Measurements from ENCODE around the gene MAGOHB.

Gene MAGOHB

GRCh38 chr12:10613349-10614055 is at the start of gene MAGOHB:
MAGOHB (minus strand) TSS chr12:10613609; CDS start chr12:10613532, 77 bp downstream.
- TF ChIP-seq, protein P1, sequence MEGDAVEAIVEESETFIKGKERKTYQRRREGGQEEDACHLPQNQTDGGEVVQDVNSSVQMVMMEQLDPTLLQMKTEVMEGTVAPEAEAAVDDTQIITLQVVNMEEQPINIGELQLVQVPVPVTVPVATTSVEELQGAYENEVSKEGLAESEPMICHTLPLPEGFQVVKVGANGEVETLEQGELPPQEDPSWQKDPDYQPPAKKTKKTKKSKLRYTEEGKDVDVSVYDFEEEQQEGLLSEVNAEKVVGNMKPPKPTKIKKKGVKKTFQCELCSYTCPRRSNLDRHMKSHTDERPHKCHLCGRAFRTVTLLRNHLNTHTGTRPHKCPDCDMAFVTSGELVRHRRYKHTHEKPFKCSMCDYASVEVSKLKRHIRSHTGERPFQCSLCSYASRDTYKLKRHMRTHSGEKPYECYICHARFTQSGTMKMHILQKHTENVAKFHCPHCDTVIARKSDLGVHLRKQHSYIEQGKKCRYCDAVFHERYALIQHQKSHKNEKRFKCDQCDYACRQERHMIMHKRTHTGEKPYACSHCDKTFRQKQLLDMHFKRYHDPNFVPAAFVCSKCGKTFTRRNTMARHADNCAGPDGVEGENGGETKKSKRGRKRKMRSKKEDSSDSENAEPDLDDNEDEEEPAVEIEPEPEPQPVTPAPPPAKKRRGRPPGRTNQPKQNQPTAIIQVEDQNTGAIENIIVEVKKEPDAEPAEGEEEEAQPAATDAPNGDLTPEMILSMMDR (IDR thresholded peaks at IDR 0.05): no peak

DNA sequence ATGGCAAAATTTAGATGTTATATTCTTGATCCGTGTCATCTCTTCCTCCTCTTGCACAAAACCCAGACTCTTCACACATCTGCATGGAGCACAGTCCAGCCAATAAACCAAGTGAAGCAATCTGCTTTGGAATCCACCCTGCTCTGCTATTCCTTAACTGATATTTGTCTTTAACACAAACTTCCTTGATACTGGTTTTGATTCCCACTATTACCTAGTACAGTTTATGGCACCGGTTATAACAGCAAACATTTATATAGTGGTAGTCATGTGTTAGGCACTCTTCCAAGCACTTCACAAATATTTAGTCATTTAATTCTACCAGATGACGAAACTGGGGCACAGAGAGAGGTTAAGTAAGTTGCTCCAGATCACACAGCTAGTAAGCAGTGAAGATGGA is 47.9 kb upstream of the MAGOHB start:
- TF ChIP-seq, protein P1 (IDR thresholded peaks at IDR 0.05): no peak

DNA sequence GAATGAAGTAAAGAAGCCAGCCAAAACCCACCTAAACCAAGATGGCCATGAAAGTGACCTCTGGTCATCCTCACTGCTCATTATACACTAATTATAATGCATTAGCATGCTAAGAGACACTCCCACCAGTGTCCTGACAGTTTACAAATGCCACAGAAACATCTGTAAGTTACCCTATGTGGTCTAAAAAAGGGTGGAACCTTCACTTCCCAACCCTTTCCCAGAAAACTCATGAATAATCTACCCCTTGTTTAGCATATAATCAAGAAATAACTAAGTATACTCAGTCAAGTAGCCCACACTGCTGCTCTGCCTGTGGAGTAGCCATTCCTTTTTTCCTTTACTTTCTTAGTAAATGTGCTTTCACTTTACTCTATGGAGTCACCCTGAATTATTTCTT is 40.6 kb upstream of the MAGOHB start:
- TF ChIP-seq, protein P1 (IDR thresholded peaks at IDR 0.05): no peak

- TF ChIP-seq, protein P1 (IDR thresholded peaks at IDR 0.05): no peak
Measured at GRCh38 chr12:10652192-10652591, 38.8 kb upstream of the MAGOHB start.

DNA sequence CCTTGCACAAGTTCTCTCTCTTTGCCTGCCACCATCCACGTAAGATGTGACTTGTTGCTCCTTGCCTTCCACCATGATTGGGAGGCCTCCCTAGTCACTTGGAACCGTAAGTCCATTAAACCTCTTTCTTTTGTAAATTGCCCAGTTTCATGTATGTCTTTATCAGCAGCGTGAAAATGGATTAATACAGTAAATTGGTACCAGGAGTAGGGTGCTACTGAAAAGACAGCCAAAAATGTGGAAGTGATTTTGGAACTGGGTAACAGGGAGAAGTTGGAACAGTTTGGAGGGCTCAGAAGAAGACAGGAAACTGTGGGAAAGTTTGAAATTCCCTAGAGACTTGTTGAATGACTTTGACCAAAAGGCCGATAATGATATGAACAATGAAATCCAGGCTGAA is 32.5 kb upstream of the MAGOHB start:
- TF ChIP-seq, protein P1 (IDR thresholded peaks at IDR 0.05): no peak

DNA sequence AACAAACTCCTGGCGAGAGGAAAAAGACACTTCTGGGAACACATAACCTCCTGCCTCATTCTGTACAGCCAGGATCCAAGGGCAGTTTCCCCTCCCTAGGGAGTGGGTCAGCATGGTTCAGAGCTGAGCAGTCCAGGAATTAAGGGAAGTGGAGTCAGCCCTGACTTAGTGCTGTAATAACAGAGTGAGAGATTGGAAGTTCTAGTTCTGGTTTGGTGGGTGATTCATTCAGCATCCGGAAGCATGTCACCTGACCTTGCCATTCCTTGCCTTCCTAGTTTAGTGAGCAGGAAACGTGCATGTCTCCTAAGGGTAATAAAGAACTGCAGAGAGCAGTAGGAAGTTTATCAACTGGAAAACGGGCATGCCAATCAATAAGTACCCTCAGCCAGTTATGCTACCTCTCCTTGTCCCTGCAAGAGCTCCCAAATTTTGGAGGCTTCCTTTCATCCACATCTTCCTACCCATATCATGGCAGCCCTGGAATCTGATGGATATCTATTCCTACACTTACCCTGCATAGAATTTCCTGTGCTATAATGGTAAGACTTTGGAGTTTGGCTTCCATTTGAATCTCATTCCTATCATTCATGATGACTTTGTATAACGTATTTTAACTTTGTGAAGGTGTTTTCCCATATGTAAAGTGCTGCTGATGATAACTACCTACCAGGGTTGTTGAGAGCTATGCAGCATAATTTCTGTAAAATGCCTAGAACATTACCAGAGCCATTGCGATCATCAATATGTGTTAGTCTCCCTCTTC is 28.5 kb upstream of the MAGOHB start:
- TF ChIP-seq, protein P1 (IDR thresholded peaks at IDR 0.05): no peak

DNA sequence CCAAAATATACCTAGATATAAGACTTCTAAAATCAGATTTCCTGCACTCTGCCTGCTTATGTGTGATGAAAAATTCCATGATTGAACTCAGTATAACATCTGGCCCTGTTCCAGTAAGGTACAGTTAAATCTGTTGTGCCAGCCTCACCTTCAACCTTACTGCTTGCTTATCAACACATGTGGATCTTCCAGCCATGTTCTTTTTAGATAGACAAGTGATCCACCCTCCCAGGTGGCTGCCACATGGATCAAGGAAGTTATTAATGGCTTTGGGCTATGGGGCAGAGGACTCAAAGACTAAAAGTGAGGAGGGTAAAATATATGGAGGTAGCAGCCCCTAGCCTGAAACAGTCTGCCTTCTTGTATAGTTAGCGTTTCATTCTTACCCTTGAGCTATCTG is 25.3 kb upstream of the MAGOHB start:
- TF ChIP-seq, protein P1 (IDR thresholded peaks at IDR 0.05): no peak
